HepG2 (cell line): ENCODE data around the gene SLC4A2. TPM values are rescaled to one million over a fixed set of nuclear protein-coding genes. Genes with fewer than 3 reads are reported as not detected.

Experiments used
- BRD4 ChIP-seq: sonication (generic); formaldehyde crosslinking; IDR thresholded peaks from 2 replicates; pipeline ENCODE4 v1.4.0; 2020; ENCODE audit warnings: missing genetic modification reagents
- DMAP1 ChIP-seq: IDR thresholded peaks from 2 replicates; pipeline ENCODE4 v1.6.1; 2016
- JUND ChIP-seq: sonication (generic); formaldehyde crosslinking; IDR thresholded peaks from 2 replicates; pipeline ENCODE4 v1.8.0; 2022; ENCODE audit warnings: mild to moderate bottlenecking, missing genetic modification reagents
- MED1 ChIP-seq: sonication (generic); formaldehyde crosslinking; IDR thresholded peaks from 2 replicates; pipeline ENCODE4 v1.4.0; 2020; ENCODE audit warnings: missing genetic modification reagents
- MEIS2 ChIP-seq: sonication (generic); formaldehyde crosslinking; IDR thresholded peaks from 2 replicates; pipeline ENCODE4 v1.9.0; 2021; ENCODE audit warnings: mild to moderate bottlenecking, missing genetic modification reagents
- MIER2 ChIP-seq: IDR thresholded peaks from 2 replicates; pipeline ENCODE4 v1.6.1; 2016; ENCODE audit warnings: missing biosample characterization, missing genetic modification reagents
- MXD3 ChIP-seq: IDR thresholded peaks from 2 replicates; pipeline ENCODE4 v1.6.1; 2016; ENCODE audit warnings: mild to moderate bottlenecking, missing biosample characterization, missing genetic modification reagents
- POLR2A ChIP-seq, 2 experiments: IDR thresholded peaks; 2 replicates each; pipeline ENCODE4 v1.6.1; 2011; ENCODE audit warnings: low read depth in 2 of 2, low read length in 2 of 2, mild to moderate bottlenecking in 1 of 2, moderate library complexity in 1 of 2; ENCODE audit not compliant: insufficient read depth in 1 of 2
- RXRA ChIP-seq: sonication (generic); formaldehyde crosslinking; IDR thresholded peaks from 2 replicates; pipeline ENCODE4 v1.5.1; 2020; ENCODE audit warnings: missing genetic modification reagents
- SALL1 ChIP-seq: sonication (generic); formaldehyde crosslinking; IDR thresholded peaks from 2 replicates; pipeline ENCODE4 v1.8.0; 2022; ENCODE audit warnings: mild to moderate bottlenecking, missing genetic modification reagents
- SALL2 ChIP-seq: sonication (generic); formaldehyde crosslinking; IDR thresholded peaks from 2 replicates; pipeline ENCODE4 v1.8.1; 2023; ENCODE audit warnings: mild to moderate bottlenecking, missing genetic modification reagents, inconsistent platforms
- XRCC5 ChIP-seq: fragments of 200-400 bp; formaldehyde crosslinking; optimal IDR thresholded peaks from 2 replicates; pipeline ENCODE3; 2017; ENCODE audit warnings: mild to moderate bottlenecking, low read length
- ZBTB21 ChIP-seq: sonication (generic); formaldehyde crosslinking; IDR thresholded peaks from 2 replicates; pipeline ENCODE4 v1.4.0; 2020; ENCODE audit warnings: missing genetic modification reagents
- ZFP90 ChIP-seq: sonication (generic); formaldehyde crosslinking; IDR thresholded peaks from 2 replicates; pipeline ENCODE4 v1.8.0; 2022; ENCODE audit warnings: missing genetic modification reagents, mild to moderate bottlenecking, inconsistent platforms, borderline replicate concordance
- ZNF180 ChIP-seq: sonication (generic); formaldehyde crosslinking; IDR thresholded peaks from 2 replicates; pipeline ENCODE4 v1.4.0; 2020; ENCODE audit warnings: low read depth, missing genetic modification reagents, borderline replicate concordance
- ZNF30 ChIP-seq: sonication (generic); formaldehyde crosslinking; IDR thresholded peaks from 2 replicates; pipeline ENCODE4 v1.5.0; 2020; ENCODE audit warnings: mild to moderate bottlenecking, missing genetic modification reagents
- polyA plus RNA-seq, 8 experiments: library from polyadenylated mRNA; depleted of rRNA in 3 of 8; stranded (reverse) in 7 of 8; unstranded in 1 of 8; fragments of >200 nt; fragmentation: Illumina TruSeq in 4 of 8; extraction: Trizol in 4 of 8; gene quantifications; 2 replicates each; pipeline versions ENCODE4 v1.2.1 to v1.2.3, GENCODE V29; 2011 to 2016; ENCODE audit warnings: low read depth in 4 of 8, missing spikeins in 1 of 8, mixed read lengths in 1 of 8; ENCODE audit not compliant: insufficient read depth in 1 of 8
- total RNA-seq, 5 experiments: library from RNA; depleted of rRNA; stranded (reverse); fragments of >200 nt; fragmentation: Illumina TruSeq; extraction: Trizol; gene quantifications; 2 replicates each; pipeline ENCODE4 v1.2.3, GENCODE V29; 2016; ENCODE audit warnings: low read depth in 1 of 5
- TF ChIP-seq, protein P1 (sequence below): sonication (generic); formaldehyde crosslinking; IDR thresholded peaks from 2 replicates; pipeline ENCODE4 v1.8.0; 2022; ENCODE audit warnings: mild to moderate bottlenecking, missing genetic modification reagents, moderate library complexity

The SLC4A2 gene
- total and polyA plus RNA-seq, 2 of the 13 experiments (the other 11 are each of a cell fraction or from before 2014, with no cell fraction given): 51.9 to 73.4 TPM

GRCh38 chr7:151080067-151080521, 20.7 kb downstream of the SLC4A2 start (continued):
- TF ChIP-seq ZBTB21 (CRISPR knock-in tag): no peak
- TF ChIP-seq POLR2A (IDR thresholded peaks at IDR 0.05; ENCODE audit: insufficient read depth in 1 of 2, low read depth in 2 of 2, low read length in 2 of 2): peak in 1 of 2 experiments; percentile 66; a peak in 1 of 4 replicates
- TF ChIP-seq SALL2: 0 out of 2 replicates have a peak, but pooled peaks have one; percentile 6
- TF ChIP-seq ZNF180 (CRISPR knock-in tag): no peak
- no peak for TF ChIP-seq BRD4 (CRISPR knock-in tag)
- 0 out of 2 replicates have a peak, but pooled peaks have one; percentile 22 for TF ChIP-seq MEIS2 (CRISPR knock-in tag)
- TF ChIP-seq JUND (CRISPR knock-in tag): no peak
- TF ChIP-seq MXD3 (CRISPR knock-in tag): no peak
- TF ChIP-seq RXRA (CRISPR knock-in tag): peak; percentile 78
- TF ChIP-seq DMAP1: no peak
- no peak for TF ChIP-seq MIER2 (CRISPR knock-in tag)
- no peak for TF ChIP-seq MED1 (CRISPR knock-in tag)
- 0 out of 2 replicates have a peak, but pooled peaks have one; percentile 5 for TF ChIP-seq ZNF30
- TF ChIP-seq, protein P1, sequence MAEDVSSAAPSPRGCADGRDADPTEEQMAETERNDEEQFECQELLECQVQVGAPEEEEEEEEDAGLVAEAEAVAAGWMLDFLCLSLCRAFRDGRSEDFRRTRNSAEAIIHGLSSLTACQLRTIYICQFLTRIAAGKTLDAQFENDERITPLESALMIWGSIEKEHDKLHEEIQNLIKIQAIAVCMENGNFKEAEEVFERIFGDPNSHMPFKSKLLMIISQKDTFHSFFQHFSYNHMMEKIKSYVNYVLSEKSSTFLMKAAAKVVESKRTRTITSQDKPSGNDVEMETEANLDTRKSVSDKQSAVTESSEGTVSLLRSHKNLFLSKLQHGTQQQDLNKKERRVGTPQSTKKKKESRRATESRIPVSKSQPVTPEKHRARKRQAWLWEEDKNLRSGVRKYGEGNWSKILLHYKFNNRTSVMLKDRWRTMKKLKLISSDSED: 0 out of 2 replicates have a peak, but pooled peaks have one; percentile 17
- TF ChIP-seq ZFP90 (CRISPR knock-in tag): 0 out of 2 replicates have a peak, but pooled peaks have one; percentile 13
- 0 out of 2 replicates have a peak, but pooled peaks have one; percentile 1 for TF ChIP-seq SALL1 (CRISPR knock-in tag)
- peak; percentile 10 for TF ChIP-seq XRCC5
